ENCODE results near the gene ERBB2. TPM values are rescaled to one million over a fixed set of nuclear protein-coding genes. Genes with fewer than 3 reads are reported as not detected.
"Not testable (repeated sequence)": the region's sequence is repeated elsewhere in the genome, so short reads cannot be mapped to it uniquely, and the experiment has no call there.

The ERBB2 gene
- total RNA-seq, 1 donor = 44.2 TPM

DNA sequence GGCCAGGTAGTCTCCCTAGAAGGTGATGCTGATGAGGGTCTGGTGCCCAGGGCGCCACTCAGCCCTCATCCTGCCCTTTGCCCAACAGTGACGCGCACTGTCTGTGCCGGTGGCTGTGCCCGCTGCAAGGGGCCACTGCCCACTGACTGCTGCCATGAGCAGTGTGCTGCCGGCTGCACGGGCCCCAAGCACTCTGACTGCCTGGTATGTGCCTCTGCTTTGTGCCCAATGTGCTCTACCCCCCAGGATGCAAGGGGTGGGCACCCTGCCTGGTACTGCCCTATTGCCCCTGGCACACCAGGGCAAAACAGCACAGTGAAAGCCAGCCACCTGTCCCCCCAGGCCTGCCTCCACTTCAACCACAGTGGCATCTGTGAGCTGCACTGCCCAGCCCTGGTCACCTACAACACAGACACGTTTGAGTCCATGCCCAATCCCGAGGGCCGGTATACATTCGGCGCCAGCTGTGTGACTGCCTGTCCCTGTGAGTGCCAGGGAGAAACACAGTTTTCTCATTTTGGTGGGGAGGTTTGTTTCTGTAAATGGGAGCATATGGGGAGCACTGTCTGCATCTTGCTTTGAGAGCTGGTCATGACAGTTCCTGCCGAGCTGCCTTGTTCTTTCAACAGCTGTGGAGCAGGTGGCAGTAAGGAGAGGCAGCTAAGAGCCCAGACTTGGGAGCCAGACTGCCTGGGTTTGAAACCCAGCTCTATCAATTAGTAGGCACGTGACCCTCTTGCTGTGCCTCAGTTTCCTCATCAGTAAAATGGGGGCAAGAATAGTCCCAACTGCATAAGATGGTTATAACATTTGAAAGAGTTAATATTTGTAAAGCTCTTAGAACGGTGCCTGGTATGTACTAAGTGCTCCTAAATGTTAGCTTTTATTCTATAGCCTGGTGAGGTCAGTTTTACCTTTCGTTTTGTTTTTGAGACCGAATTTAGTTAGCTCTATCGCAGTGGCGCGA lies 10.4 kb downstream of the ERBB2 start:
- Histone ChIP-seq H3K27ac (ENCODE audit: low read depth, low read length) (no peak overlapping the region), H4K20me1 (ENCODE audit: insufficient read depth, low read length) (peaks cover 18% of the 10 kb centered on the region), H2AFZ (ENCODE audit: low read length) (no peak overlapping the region), H3K9me3 (ENCODE audit: low read depth, low read length) (no peaks in the 10 kb centered on the region), H3K79me2 (ENCODE audit: insufficient read depth, low read length) (peaks cover 14% of the 10 kb centered on the region), H3K4me3 (ENCODE audit: insufficient read depth, low read length) (no peak overlapping the region), H3K27me3 (ENCODE audit: insufficient read depth, low read length) (no peaks in the 10 kb centered on the region), H3K4me2 (ENCODE audit: insufficient read depth, low read length) (no peak overlapping the region), H3K4me1 (ENCODE audit: insufficient read depth, low read length) (no peaks in the 10 kb centered on the region), H3K36me3 (ENCODE audit: insufficient read depth, low read length) (peaks cover 45% of the 10 kb centered on the region)
- TF ChIP-seq, protein P1, sequence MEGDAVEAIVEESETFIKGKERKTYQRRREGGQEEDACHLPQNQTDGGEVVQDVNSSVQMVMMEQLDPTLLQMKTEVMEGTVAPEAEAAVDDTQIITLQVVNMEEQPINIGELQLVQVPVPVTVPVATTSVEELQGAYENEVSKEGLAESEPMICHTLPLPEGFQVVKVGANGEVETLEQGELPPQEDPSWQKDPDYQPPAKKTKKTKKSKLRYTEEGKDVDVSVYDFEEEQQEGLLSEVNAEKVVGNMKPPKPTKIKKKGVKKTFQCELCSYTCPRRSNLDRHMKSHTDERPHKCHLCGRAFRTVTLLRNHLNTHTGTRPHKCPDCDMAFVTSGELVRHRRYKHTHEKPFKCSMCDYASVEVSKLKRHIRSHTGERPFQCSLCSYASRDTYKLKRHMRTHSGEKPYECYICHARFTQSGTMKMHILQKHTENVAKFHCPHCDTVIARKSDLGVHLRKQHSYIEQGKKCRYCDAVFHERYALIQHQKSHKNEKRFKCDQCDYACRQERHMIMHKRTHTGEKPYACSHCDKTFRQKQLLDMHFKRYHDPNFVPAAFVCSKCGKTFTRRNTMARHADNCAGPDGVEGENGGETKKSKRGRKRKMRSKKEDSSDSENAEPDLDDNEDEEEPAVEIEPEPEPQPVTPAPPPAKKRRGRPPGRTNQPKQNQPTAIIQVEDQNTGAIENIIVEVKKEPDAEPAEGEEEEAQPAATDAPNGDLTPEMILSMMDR (IDR thresholded peaks at IDR 0.05; ENCODE audit: extremely low read depth, low read depth, low read length) = no peak
- peak; percentile 64 for DNase-seq (ENCODE audit: insufficient read length, low spot score, missing footprints)

DNA sequence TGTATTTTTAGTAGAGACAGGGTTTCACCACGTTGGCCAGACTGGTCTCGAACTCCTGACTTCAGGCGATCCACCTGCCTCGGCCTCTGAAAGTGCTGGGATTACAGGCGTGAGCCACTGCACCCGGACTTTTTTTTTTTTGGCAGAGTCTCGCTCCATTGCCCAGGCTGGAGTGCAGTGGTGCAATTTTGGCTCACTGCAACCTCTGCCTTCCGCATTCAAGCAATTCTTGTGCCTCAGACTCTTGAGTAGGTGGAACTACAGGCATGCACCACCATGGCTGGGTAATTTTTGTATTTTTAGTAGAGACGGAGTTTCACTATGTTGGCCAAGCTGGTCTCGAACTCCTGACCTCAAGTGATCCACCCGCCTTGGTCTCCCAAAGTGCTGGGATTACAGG lies 11.2 kb downstream of the ERBB2 start:
- H3K79me2 ChIP-seq (ENCODE audit: insufficient read depth, low read length); DNase-seq (ENCODE audit: insufficient read length, low spot score, missing footprints); H2AFZ ChIP-seq (ENCODE audit: low read length); H3K4me3 ChIP-seq (ENCODE audit: insufficient read depth, low read length); H3K4me1 ChIP-seq (ENCODE audit: insufficient read depth, low read length); H3K4me2 ChIP-seq (ENCODE audit: insufficient read depth, low read length); H3K9me3 ChIP-seq (ENCODE audit: low read depth, low read length); H3K27ac ChIP-seq (ENCODE audit: low read depth, low read length); H3K27me3 ChIP-seq (ENCODE audit: insufficient read depth, low read length): not testable (repeated sequence)
- peaks cover 51% of the 10 kb centered on the region for H3K36me3 ChIP-seq (ENCODE audit: insufficient read depth, low read length)
- peaks cover 11% of the 10 kb centered on the region for H4K20me1 ChIP-seq (ENCODE audit: insufficient read depth, low read length)

- H3K27ac ChIP-seq (ENCODE audit: low read depth, low read length) = no peak overlapping the region
- peak; percentile 36 for DNase-seq (ENCODE audit: insufficient read length, low spot score, missing footprints)
- no peaks in the 10 kb centered on the region for H3K79me2 ChIP-seq (ENCODE audit: insufficient read depth, low read length)
- no peak overlapping the region for H2AFZ ChIP-seq (ENCODE audit: low read length)
- no peaks in the 10 kb centered on the region for H3K9me3 ChIP-seq (ENCODE audit: low read depth, low read length)
- no peak overlapping the region for H3K4me2 ChIP-seq (ENCODE audit: insufficient read depth, low read length)
- H4K20me1 ChIP-seq (ENCODE audit: insufficient read depth, low read length) = peaks cover 4% of the 10 kb centered on the region
- TF ChIP-seq, protein P1 (IDR thresholded peaks at IDR 0.05; ENCODE audit: extremely low read depth, low read depth, low read length) = no peak
- H3K27me3 ChIP-seq (ENCODE audit: insufficient read depth, low read length) = no peaks in the 10 kb centered on the region
- no peak overlapping the region for H3K4me3 ChIP-seq (ENCODE audit: insufficient read depth, low read length)
- no peaks in the 10 kb centered on the region for H3K4me1 ChIP-seq (ENCODE audit: insufficient read depth, low read length)
- H3K36me3 ChIP-seq (ENCODE audit: insufficient read depth, low read length) = peaks cover 55% of the 10 kb centered on the region
Observed at GRCh38 chr17:39711851-39712250, 12.0 kb downstream of the ERBB2 start.

DNA sequence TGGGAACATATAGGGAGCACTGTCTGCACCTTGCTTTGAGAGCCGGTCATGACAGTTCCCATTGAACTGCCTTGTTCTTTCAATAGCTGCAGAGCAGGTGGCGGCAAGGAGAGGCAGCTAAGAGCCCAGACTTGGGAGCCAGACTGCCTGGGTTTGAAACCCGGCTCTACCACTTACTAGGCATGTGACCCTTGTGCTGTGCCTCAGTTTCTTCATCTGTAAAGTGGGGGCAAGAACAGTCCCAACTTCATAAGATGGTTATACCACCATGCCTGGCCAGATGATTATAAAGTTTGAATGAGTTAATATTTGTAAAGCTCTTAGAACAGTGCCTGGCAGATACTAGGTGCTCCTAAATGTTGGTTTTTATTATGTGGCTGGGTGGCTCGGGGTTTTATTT lies 14.4 kb downstream of the ERBB2 start:
- H4K20me1 ChIP-seq (ENCODE audit: insufficient read depth, low read length) = no peaks in the 10 kb centered on the region
- H3K9me3 ChIP-seq (ENCODE audit: low read depth, low read length) = no peaks in the 10 kb centered on the region
- TF ChIP-seq, protein P1 (IDR thresholded peaks at IDR 0.05; ENCODE audit: extremely low read depth, low read depth, low read length) = no peak
- no peak overlapping the region for H3K4me3 ChIP-seq (ENCODE audit: insufficient read depth, low read length)
- no peak overlapping the region for H3K27ac ChIP-seq (ENCODE audit: low read depth, low read length)
- no peak for DNase-seq (ENCODE audit: insufficient read length, low spot score, missing footprints)
- H2AFZ ChIP-seq (ENCODE audit: low read length) = no peak overlapping the region
- no peaks in the 10 kb centered on the region for H3K79me2 ChIP-seq (ENCODE audit: insufficient read depth, low read length)
- H3K4me2 ChIP-seq (ENCODE audit: insufficient read depth, low read length) = no peak overlapping the region
- H3K27me3 ChIP-seq (ENCODE audit: insufficient read depth, low read length) = no peaks in the 10 kb centered on the region
- no peaks in the 10 kb centered on the region for H3K4me1 ChIP-seq (ENCODE audit: insufficient read depth, low read length)
- H3K36me3 ChIP-seq (ENCODE audit: insufficient read depth, low read length) = peaks cover 56% of the 10 kb centered on the region

Data from osteoblast (primary cell).